Measurements from ENCODE around the gene SV2B. TPM values are rescaled to one million over a fixed set of nuclear protein-coding genes. Genes with fewer than 3 reads are reported as not detected.

The SV2B gene
- total RNA-seq, 6 donors from 2014 or later: 0.40 to 1.4 (median 0.62) TPM; not detected in 2

DNA sequence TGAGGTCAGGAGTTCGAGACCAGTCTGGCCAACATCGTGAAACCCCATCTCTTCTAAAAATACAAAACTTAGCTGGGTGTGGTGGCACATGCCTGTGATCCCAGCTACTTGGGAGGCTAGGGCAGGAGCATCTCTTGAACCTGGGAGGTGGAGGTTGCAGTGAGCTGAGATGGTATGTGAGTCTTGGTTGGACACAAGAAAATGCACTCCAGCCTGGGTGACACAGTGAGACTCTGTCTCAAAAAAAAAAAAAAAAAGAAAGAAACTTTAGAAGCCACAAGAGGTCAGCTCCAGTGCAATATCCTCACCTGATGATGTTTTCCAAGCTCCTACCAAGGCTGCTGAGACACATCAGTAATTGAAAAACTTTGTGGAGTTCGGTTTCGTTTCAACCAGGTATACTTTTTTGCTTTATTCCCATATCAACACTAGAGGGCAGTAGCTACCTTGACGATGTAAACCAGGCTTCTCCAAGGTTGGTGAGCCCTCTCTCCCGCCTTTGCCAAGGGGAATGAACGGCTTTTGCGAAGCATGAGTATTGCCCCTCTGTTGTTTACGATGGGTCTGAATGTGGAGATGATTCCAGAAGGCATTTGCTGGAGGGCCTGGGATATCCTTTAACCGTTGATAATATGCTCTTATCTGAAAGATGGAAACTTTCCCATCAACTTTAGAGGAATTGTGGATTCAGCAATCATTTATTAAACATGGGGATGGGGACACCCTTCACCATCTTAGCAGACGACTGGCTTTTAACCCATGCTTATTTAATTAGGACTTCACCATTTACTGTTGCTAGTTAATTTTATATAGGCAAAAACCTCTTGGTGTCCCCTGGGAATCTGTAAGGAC lies 202.8 kb downstream of the SV2B start:
- ATAC-seq (ENCODE audit: low FRiP score in 2 of 2) (peak; percentile 73 to 91), DNase-seq (no peak)
- 21 to 27% methylated on average over 11 of the region's 11 CpGs for WGBS, 2 donors
- Histone ChIP-seq H3K9me3 (no peaks in the 10 kb centered on the region), H3K36me3 (no peaks in the 10 kb centered on the region), H3K27me3 (no peaks in the 10 kb centered on the region), H3K4me3 (no peak overlapping the region), H3K27ac (no peak overlapping the region), H3K4me1 (peaks cover 3 to 5% (median 4%) of the 10 kb centered on the region in 4 donors)
- TF ChIP-seq, protein P1, sequence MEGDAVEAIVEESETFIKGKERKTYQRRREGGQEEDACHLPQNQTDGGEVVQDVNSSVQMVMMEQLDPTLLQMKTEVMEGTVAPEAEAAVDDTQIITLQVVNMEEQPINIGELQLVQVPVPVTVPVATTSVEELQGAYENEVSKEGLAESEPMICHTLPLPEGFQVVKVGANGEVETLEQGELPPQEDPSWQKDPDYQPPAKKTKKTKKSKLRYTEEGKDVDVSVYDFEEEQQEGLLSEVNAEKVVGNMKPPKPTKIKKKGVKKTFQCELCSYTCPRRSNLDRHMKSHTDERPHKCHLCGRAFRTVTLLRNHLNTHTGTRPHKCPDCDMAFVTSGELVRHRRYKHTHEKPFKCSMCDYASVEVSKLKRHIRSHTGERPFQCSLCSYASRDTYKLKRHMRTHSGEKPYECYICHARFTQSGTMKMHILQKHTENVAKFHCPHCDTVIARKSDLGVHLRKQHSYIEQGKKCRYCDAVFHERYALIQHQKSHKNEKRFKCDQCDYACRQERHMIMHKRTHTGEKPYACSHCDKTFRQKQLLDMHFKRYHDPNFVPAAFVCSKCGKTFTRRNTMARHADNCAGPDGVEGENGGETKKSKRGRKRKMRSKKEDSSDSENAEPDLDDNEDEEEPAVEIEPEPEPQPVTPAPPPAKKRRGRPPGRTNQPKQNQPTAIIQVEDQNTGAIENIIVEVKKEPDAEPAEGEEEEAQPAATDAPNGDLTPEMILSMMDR (IDR thresholded peaks at IDR 0.05): peak in 5 of 6 experiments; percentile 43 to 79 (median 68)
- no peak for TF ChIP-seq POLR2A (IDR thresholded peaks at IDR 0.05)
- TF ChIP-seq EP300 (IDR thresholded peaks at IDR 0.05): no peak

GRCh38 chr15:91304210-91304609 lies 204.2 kb downstream of the SV2B start:
- no peak for ATAC-seq (ENCODE audit: low FRiP score in 2 of 2)
- Histone ChIP-seq H3K4me1 (peaks cover 3 to 5% (median 4%) of the 10 kb centered on the region in 4 donors), H3K27ac (no peak overlapping the region), H3K27me3 (no peaks in the 10 kb centered on the region), H3K9me3 (no peaks in the 10 kb centered on the region), H3K36me3 (no peaks in the 10 kb centered on the region), H3K4me3 (no peak overlapping the region)
- TF ChIP-seq, protein P1 (IDR thresholded peaks at IDR 0.05): no peak
- TF ChIP-seq POLR2AphosphoS5 (IDR thresholded peaks at IDR 0.05) (no peak), EP300 (IDR thresholded peaks at IDR 0.05) (no peak), POLR2A (IDR thresholded peaks at IDR 0.05) (no peak)
- no peak for DNase-seq
- 64 to 88% methylated on average over 2 of the region's 2 CpGs for WGBS, 2 donors

GRCh38 chr15:91304786-91305185 lies 204.7 kb downstream of the SV2B start:
- Histone ChIP-seq H3K27me3 (no peaks in the 10 kb centered on the region), H3K4me1 (peaks cover 3 to 5% (median 4%) of the 10 kb centered on the region in 4 donors), H3K36me3 (no peaks in the 10 kb centered on the region), H3K9me3 (no peaks in the 10 kb centered on the region), H3K27ac (no peak overlapping the region), H3K4me3 (no peak overlapping the region)
- TF ChIP-seq POLR2A (IDR thresholded peaks at IDR 0.05): no peak
- 63 to 72% methylated on average over 6 of the region's 6 CpGs for WGBS, 2 donors
- ATAC-seq (ENCODE audit: low FRiP score in 2 of 2): no peak
- DNase-seq: no peak

GRCh38 chr15:91306144-91306543 lies 206.1 kb downstream of the SV2B start:
- TF ChIP-seq, protein P1 (IDR thresholded peaks at IDR 0.05): no peak
- TF ChIP-seq EP300 (IDR thresholded peaks at IDR 0.05) (no peak), POLR2A (IDR thresholded peaks at IDR 0.05) (no peak), POLR2AphosphoS5 (IDR thresholded peaks at IDR 0.05) (no peak)

DNA sequence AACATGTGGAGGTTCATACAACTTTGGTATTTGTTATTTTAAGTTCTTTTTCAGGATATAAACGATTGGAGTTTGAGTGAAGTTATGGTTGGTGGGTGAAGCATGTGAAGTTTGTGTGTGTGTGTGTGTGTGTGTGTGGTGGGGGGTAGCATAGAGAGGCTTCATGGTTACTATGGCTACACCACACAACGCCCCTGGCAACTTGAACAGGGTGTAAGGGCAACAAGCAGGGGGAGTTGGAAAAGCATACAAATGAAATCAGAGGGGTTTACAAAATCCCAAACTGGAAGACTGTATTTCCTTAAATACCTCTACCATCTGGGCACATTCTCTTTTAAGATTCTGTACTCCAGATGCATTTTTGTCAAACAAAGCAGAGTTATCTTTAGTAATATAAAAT lies 207.5 kb downstream of the SV2B start:
- Histone ChIP-seq H3K9me3 (no peaks in the 10 kb centered on the region), H3K4me3 (no peak overlapping the region), H3K27ac (no peak overlapping the region), H3K27me3 (no peaks in the 10 kb centered on the region), H3K4me1 (peaks cover 2 to 6% (median 5%) of the 10 kb centered on the region in 4 donors), H3K36me3 (no peaks in the 10 kb centered on the region)
- WGBS, 2 donors: 56 to 57% methylated on average over 2 of the region's 2 CpGs
- no peak for DNase-seq
- no peak for ATAC-seq (ENCODE audit: low FRiP score in 2 of 2)
- TF ChIP-seq POLR2A (IDR thresholded peaks at IDR 0.05) (no peak), POLR2AphosphoS5 (IDR thresholded peaks at IDR 0.05) (no peak), EP300 (IDR thresholded peaks at IDR 0.05) (no peak)
- TF ChIP-seq, protein P1 (IDR thresholded peaks at IDR 0.05): no peak

More at GRCh38 chr15:91306144-91306543, 206.1 kb downstream of the SV2B start:
- Histone ChIP-seq H3K27ac (no peak overlapping the region), H3K9me3 (no peaks in the 10 kb centered on the region), H3K4me3 (no peak overlapping the region), H3K36me3 (no peaks in the 10 kb centered on the region), H3K4me1 (peaks cover 3 to 5% (median 4%) of the 10 kb centered on the region in 4 donors), H3K27me3 (no peaks in the 10 kb centered on the region)
- 76 to 77% methylated on average over 4 to 7 of the region's 7 CpGs for WGBS, 2 donors
- DNase-seq: no peak
- ATAC-seq (ENCODE audit: low FRiP score in 2 of 2): no peak

Data from upper lobe of left lung (tissue), 6 donors.